Peyer's patch (tissue), 4 donors: Measurements from ENCODE around the gene TMEM132D. TPM values are rescaled to one million over a fixed set of nuclear protein-coding genes. Genes with fewer than 3 reads are reported as not detected.

Experiments
- DNase-seq, 3 donors: peaks; one replicate each; pipeline ENCODE4 v3.0.0-alpha.2; 2017 to 2019
- H3K27ac ChIP-seq, 4 donors: fragments of 200-600 bp; sonication (generic); one replicate each; pipeline ENCODE4 v1.5.1; 2016 to 2019
- H3K27me3 ChIP-seq, 2 donors: fragments of 200-600 bp; sonication (generic); one replicate each; pipeline ENCODE4 v1.5.1; 2019
- H3K36me3 ChIP-seq, 3 donors: fragments of 200-600 bp; sonication (generic); one replicate each; pipeline ENCODE4 v1.5.1; 2016 to 2019
- H3K4me1 ChIP-seq, 4 donors: fragments of 200-600 bp; sonication (generic); one replicate each; pipeline ENCODE4 v1.5.1; 2016 to 2019
- H3K4me3 ChIP-seq, 4 donors: fragments of 200-600 bp; sonication (generic); 1 replicate in 3 of 4; 2 replicates in 1 of 4; pipeline ENCODE4 v1.5.1; 2016 to 2019; ENCODE audit warnings: mild to moderate bottlenecking in 1 of 4
- H3K9me3 ChIP-seq, 4 donors: fragments of 200-600 bp; sonication (generic); one replicate each; pipeline ENCODE4 v1.5.1; 2016 to 2019; ENCODE audit warnings: mild to moderate bottlenecking in 1 of 4
- CTCF ChIP-seq, 6 experiments: fragments of 450-650 bp in 4 of 6; fragments of 200-600 bp in 2 of 6; sonication (generic) in 1 of 6; IDR thresholded peaks; one replicate each; pipeline ENCODE4 v1.5.1; 2017 to 2019; ENCODE audit warnings: antibody characterized with exemption in 6 of 6, mild to moderate bottlenecking in 3 of 6, moderate library complexity in 1 of 6
- POLR2A ChIP-seq, 2 donors: fragments of 450-650 bp; IDR thresholded peaks; one replicate each; pipeline ENCODE4 v1.5.1; 2017; ENCODE audit warnings: antibody characterized with exemption in 2 of 2, mild to moderate bottlenecking in 2 of 2, moderate library complexity in 2 of 2
- total RNA-seq, 4 donors: library from RNA; depleted of rRNA; stranded (reverse); fragments of >200 nt; gene quantifications; one replicate each; pipeline ENCODE4 v1.1.0, GENCODE V29; 2016

Gene TMEM132D
- total RNA-seq, 4 donors from 2014 or later: 0.27 to 1.7 (median 0.41) TPM

- H3K27ac ChIP-seq: no peak overlapping the region
- no peak for DNase-seq
- no peaks in the 10 kb centered on the region for H3K27me3 ChIP-seq
- H3K36me3 ChIP-seq: no peaks in the 10 kb centered on the region
- TF ChIP-seq POLR2A (IDR thresholded peaks at IDR 0.05): no peak
- no peak for TF ChIP-seq CTCF (IDR thresholded peaks at IDR 0.05)
- no peak overlapping the region for H3K4me3 ChIP-seq
- H3K9me3 ChIP-seq: no peaks in the 10 kb centered on the region
- no peaks in the 10 kb centered on the region for H3K4me1 ChIP-seq
These were observed 751.3 kb downstream of the TMEM132D start for GRCh38 chr12:129152351-129153104.

- Histone ChIP-seq H3K9me3 (no peaks in the 10 kb centered on the region), H3K27ac (no peak overlapping the region), H3K4me3 (no peak overlapping the region), H3K4me1 (no peaks in the 10 kb centered on the region), H3K36me3 (no peaks in the 10 kb centered on the region), H3K27me3 (no peaks in the 10 kb centered on the region)
- no peak for DNase-seq
- no peak for TF ChIP-seq POLR2A (IDR thresholded peaks at IDR 0.05)
- TF ChIP-seq CTCF (IDR thresholded peaks at IDR 0.05): no peak
These were observed 753.1 kb downstream of the TMEM132D start for GRCh38 chr12:129150721-129151120.

GRCh38 chr12:129145381-129145780 is 758.4 kb downstream of the TMEM132D start:
- Histone ChIP-seq H3K27me3 (no peaks in the 10 kb centered on the region), H3K4me1 (no peaks in the 10 kb centered on the region), H3K4me3 (no peak overlapping the region), H3K27ac (no peak overlapping the region), H3K9me3 (no peaks in the 10 kb centered on the region), H3K36me3 (no peaks in the 10 kb centered on the region)
- TF ChIP-seq POLR2A (IDR thresholded peaks at IDR 0.05) (no peak), CTCF (IDR thresholded peaks at IDR 0.05) (no peak)
- DNase-seq: no peak

GRCh38 chr12:129138776-129139175 is 765.0 kb downstream of the TMEM132D start:
- DNase-seq: no peak
- Histone ChIP-seq H3K9me3 (no peaks in the 10 kb centered on the region), H3K4me3 (no peak overlapping the region), H3K36me3 (no peaks in the 10 kb centered on the region), H3K4me1 (no peaks in the 10 kb centered on the region), H3K27me3 (no peaks in the 10 kb centered on the region), H3K27ac (no peak overlapping the region)
- TF ChIP-seq CTCF (IDR thresholded peaks at IDR 0.05) (no peak), POLR2A (IDR thresholded peaks at IDR 0.05) (no peak)

GRCh38 chr12:129136694-129137325 is 767.0 kb downstream of the TMEM132D start:
- H3K4me3 ChIP-seq: no peak overlapping the region
- H3K27ac ChIP-seq: no peak overlapping the region
- H3K4me1 ChIP-seq: no peaks in the 10 kb centered on the region
- H3K27me3 ChIP-seq: no peaks in the 10 kb centered on the region
- H3K36me3 ChIP-seq: no peaks in the 10 kb centered on the region
- H3K9me3 ChIP-seq: no peaks in the 10 kb centered on the region
- DNase-seq: no peak
- TF ChIP-seq CTCF (IDR thresholded peaks at IDR 0.05) (no peak), POLR2A (IDR thresholded peaks at IDR 0.05) (no peak)
